Renal cortex interstitium (tissue), 11 donors: ENCODE results near the gene RARG. TPM values are rescaled to one million over a fixed set of nuclear protein-coding genes. Genes with fewer than 3 reads are reported as not detected.
A peak's percentile ranks its signal among the peaks of the same experiment; 100 is the strongest.
"Not testable (repeated sequence)": the region's sequence is repeated elsewhere in the genome, so short reads cannot be mapped to it uniquely, and the experiment has no call there.

Experiments
- DNase-seq, 11 donors: peaks; one replicate each; pipeline ENCODE4 v3.0.0-alpha.2; 2013; ENCODE audit warnings: low read depth in 9 of 11, low spot score in 4 of 11; ENCODE audit errors: extremely low read depth in 1 of 11
- polyA plus RNA-seq, 3 donors: library from polyadenylated mRNA; unstranded; fragments of 120-200 nt; gene quantifications; one replicate each; pipeline ENCODE4 v1.2.1, GENCODE V29; 2013; ENCODE audit not compliant: insufficient read length in 3 of 3

Gene RARG
- polyA plus RNA-seq, 3 donors: 28.4 to 36.6 (median 31.4) TPM

GRCh38 chr12:53180931-53181645 is 50.9 kb downstream of the RARG start:
- DNase-seq: peak in 9 of 11 donors; percentile 64 to 82 (median 78)

DNA sequence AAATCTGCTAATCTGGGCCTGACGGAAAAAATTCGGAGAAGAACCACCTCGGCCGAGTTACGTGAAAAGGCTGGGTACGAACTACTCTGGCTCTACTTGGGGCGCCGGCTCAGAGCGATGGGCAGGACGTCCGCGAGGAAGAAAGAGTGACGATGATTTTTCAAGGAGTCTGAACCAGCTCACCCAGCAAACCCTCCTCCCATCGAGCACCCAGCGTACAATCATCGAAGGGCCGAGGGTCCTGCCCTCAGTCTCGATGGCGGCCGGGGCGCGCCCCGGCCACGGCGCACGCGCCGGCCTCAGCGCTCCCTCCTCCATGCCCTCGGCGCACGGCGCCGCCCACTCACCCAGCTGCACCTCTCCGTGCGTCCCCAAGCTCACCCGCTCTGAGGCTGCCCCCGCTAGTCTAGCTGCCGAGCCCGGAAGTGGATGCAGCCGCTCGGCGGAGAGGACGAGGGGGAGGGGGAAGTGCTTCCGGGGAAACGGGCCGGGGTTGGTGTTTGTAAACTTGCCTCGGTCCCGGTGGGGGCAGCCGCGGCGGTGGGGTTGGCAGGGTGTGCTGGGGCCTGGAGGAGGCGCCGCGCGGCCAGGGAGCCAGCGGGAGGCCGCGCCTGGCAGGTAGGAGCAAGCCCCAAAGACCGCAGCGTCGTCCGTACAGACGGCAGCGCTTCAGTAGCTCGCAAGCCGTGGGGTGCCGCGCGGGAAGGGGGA is 51.6 kb downstream of the RARG start, which contains the start of the genes CSAD and ZNF740:
Gene CSAD, minus strand, starts transcription at position 706 of the 711 bp plus-strand sequence. CDS start 7,455 bp downstream, outside the sequence.
Gene ZNF740, plus strand, starts transcription at position 503 of the 711 bp plus-strand sequence. CDS start 1,262 bp downstream, outside the sequence.
- peak; percentile 88 to 97 (median 96) for DNase-seq

GRCh38 chr12:53179687-53180219 is 52.3 kb downstream of the RARG start:
- DNase-seq: peak in 1 of 11 donors; percentile 18

DNA sequence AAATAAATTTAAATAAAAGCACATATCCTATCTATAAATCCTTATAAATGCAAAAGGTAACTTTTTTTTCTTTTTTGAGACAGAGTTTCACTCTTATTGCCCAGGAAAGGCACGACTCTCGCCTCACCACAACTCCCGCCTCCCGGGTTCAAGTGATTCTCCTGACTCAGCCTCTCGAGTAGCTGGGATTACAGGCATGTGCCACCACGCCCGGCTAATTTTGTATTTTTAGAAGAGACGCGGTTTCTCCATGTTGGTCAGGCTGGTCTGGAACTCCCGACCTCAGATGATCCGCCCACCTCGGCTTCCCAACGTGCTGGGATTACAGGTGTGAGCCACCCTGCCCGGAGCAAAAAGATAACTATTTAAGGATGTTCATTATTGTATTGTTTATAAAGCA is 53.2 kb downstream of the RARG start:
- not testable (repeated sequence) for DNase-seq

DNA sequence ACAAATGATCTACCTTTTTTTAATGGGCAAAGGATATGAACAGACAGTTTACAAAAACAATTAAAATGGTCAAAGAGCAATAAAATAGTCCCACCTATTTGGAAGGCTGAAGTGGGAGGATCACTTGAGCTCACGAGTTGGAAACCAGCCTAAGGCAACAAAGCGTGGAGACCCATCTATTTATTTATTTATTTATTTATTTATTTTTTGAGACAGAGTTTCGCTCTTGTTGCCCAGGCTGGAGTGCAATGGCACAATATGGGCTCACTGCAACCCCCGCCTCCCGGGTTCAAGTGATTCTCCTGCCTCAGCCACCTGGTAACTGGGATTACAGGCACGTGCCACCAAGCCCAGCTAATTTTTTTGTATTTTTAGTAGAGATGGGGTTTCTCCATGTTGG is 54.6 kb downstream of the RARG start:
- not testable (repeated sequence) for DNase-seq

DNA sequence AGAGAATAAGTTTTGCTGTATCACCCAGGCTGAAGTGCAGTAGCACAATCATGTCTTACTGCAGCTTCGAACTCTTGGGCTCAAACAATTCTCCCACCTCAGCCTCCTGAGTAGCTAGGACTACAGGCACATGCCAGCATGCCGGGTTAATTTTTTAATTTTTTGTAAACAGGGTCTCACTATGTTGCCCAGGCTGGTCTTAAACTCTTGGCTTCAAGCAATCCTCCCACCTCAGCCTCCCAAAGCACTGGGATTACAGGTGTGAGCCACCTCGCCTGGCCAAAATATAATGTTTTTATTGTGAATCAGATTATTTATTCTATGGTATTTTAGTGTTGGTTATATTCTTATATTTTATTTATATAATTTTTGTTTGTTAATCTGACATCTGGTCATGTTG is 55.3 kb downstream of the RARG start:
- no peak for DNase-seq

DNA sequence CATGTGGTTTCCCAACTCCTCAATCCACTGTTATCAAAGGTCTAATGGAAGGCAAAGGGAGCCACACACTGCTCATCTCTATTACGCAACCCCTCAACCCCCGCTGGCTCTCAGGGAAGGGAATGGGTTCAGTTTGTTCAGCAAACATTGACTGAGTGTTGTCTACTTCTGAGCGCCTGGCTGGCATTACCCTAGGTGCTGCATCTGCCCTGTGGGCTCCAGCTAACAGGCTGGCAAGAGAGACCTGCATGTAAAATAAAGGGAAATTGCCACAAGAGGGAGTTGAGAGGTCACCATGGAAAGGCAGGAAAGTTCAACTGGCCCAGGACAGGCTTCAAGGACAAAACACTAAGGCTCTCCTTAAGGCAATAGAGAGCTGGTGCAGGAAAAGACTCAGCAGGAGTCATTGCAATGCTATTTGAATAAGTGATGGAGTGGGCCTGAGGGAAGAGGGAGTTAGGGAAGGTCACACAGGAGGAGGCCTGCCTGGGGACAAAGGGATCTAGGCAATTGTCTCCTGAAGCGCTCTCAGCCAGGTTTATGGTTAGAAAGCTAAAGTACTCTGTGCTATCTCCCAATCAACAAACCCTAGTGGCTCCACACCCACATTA is 57.0 kb downstream of the RARG start:
- DNase-seq: no peak

DNA sequence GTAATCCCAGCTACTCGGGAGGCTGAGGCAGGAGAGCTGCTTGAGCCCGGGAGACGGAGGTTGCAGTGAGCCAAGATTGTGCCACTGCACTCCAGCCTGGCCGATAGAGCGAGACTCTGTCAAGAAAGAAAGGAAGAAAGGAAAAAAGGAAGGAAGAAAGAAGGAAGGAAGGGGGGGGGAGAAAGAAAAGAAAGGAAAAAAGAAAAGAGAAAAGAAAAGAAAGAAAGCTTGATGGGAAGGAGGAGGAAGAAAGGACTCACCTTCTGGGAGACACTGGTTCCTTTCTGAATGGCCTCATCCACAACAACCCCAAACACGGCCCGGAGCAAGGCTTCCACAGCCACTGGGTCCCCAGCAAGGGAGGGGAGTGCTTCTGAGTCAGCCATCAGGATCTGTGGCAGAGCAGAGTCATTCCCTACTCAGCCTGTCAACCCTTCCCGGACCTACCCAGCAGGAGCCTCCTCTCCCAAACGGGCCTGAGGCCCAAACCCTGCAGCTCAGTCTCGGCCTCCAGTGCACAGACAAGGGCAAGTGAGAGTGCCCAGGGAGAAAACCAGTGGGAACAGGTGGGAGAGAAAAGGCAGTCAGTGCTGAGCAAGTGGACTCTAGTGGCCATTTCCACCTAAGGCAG is 58.8 kb downstream of the RARG start:
- DNase-seq: no peak

DNA sequence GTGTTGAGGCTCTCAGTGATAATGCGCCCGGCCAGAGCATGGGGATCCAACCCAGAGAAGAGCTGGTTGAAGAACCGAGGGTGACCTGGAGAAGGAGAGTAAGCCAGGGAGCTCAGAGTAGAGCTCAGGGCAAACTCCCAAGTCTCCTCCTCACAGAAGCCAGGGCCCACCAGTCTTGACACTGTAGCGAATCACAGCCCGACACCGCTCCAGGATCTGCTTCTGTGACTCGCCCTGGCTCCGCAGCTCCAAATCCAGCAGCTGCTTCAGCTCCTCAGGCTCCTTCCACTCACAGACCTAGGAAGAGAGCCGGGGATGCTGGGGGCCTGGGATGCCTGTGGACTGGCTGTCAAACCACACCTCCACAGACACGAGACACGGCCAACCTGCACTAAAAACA is 59.7 kb downstream of the RARG start:
- no peak for DNase-seq

DNA sequence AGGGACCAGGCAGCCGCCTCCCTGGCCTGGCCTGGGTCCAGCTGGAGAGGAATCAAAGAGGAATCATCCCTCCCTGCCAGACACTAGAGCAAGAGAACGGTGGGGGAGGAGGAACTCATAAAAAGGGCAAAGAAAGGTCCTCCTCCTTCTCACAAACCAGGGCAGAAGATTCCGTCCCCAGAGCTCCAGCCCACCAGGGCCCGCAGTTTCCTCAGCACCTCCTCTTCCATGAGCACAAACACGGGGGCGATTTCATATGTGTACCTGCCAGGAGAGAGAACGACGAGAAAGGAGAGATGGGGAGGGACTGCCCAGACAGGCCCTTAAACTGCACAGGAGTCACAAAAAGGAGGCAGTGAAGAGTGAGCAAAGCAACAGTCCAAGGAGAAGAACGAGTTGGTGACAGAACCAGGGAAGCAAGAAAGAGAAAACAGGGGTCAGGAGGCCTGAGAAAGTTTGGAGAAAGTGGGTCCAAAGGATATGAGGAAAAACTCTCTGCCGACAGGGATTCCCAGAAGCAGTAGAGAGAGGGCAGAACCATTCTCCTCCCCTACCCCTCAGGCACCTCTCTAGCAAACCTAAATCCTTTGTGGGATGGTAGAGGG is 60.2 kb downstream of the RARG start:
- DNase-seq: peak in 3 of 11 donors; percentile 28 to 52 (median 32)

GRCh38 chr12:53170876-53171724 is 60.9 kb downstream of the RARG start:
- DNase-seq: no peak

GRCh38 chr12:53170215-53170614 is 61.8 kb downstream of the RARG start:
- no peak for DNase-seq

- no peak for DNase-seq
Observed at GRCh38 chr12:53169644-53170043, 62.4 kb downstream of the RARG start.

- no peak for DNase-seq
Observed at GRCh38 chr12:53166837-53167236, 65.2 kb downstream of the RARG start.

DNA sequence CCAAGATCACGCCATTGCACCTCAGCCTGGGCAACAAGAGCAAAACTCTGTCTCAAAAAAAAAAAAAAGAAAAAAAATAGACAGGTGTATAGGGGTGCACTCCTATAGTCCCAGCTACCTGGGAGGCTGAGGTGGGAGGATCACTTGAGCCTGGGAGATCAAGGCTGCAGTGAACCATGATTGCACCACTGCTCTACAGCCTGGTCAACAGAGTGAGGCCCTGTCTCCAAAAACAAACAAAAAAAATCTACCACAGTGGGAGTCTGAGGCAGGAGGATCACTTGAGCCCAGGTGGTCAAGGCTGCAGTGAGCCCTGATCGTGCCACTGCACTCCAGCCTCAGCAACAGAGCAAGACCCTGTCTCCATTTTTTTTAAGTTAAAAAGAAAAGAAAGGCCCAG is 69.0 kb downstream of the RARG start:
- not testable (repeated sequence) for DNase-seq

DNA sequence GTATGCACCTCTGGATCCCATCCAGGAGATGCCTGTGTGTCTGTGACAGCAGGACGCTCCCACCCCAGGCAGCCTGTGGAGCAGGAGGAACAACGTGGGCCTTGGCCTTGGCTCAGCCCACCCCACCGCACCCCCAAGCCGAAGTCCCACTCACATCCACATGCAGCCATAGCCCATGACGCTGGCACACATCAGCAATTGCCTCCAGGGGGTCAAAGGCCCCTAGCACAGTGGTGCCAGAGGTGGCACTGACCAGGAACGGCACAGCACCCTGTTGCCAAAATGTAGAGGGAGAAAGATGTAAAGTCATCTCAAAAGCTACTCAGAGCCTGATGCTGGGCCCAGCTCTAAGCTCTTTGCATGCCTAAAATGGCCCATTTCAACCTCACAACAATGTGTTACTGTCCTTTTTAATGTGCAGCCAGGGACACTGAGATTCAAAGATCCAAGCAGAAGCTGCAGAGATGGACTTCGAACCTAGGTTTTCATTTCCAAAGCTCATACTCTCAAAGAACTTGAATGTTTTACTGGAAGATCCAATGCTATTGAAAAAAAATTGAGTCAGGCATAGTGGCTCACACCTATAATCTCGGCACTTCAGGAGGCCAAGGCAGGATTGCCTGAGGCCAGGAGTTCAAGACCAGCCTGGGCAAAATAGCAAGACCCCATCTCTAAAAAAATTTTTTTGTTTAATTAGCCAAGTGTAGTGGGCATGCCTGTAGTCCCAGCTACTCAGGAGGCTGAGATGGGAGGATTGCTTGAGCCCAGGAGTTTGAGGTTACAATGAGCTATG is 70.7 kb downstream of the RARG start:
- DNase-seq: no peak

DNA sequence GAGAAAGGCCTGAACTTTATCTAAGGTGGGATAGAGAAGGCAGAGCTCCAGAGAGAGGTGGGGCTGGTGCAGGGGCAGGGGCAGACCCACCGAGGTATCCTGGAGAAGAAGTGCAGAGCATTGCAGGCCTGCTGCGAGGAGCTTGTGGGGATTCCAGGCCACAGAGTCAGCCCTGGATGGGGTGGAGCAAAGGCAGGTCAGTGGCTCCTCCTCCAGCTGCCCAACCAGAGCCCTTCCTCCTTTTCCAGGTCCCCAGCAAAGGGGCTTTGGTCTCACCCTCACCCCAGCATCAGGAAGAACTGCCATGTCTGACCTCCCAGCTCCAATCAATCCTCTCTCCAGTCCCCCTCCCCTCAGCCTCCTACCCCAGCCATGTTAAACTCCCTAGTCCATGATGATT is 71.3 kb downstream of the RARG start:
- no peak for DNase-seq
